Activated naive CD4-positive, alpha-beta T cell treated with anti-CD3 and anti-CD28 coated beads for 36 hours (primary cell): ENCODE data around the gene SLC35A5. TPM values are rescaled to one million over a fixed set of nuclear protein-coding genes. Genes with fewer than 3 reads are reported as not detected.

Source experiments
- CTCF ChIA-PET: fragments of 350-600 bp; sonication (Branson Sonifier 250); formaldehyde crosslinking; loops from one replicate; lab custom pipeline; 2021; ENCODE audit warnings: antibody characterized with exemption; lab: Charles Lee
- DNase-seq: peaks from one replicate; pipeline ENCODE4 v3.0.0-alpha.2; 2020
- H3K27ac Mint-ChIP-seq: one replicate; pipeline ENCODE4 v1.8.0; 2021; ENCODE audit warnings: mild to moderate bottlenecking, mixed read lengths
- H3K27me3 Mint-ChIP-seq: one replicate; pipeline ENCODE4 v1.8.0; 2021; ENCODE audit warnings: low read depth, mixed read lengths
- H3K36me3 Mint-ChIP-seq: one replicate; pipeline ENCODE4 v1.8.0; 2021; ENCODE audit warnings: low read depth, mixed read lengths
- H3K4me1 Mint-ChIP-seq: one replicate; pipeline ENCODE4 v1.8.0; 2021; ENCODE audit warnings: low read depth, mixed read lengths
- H3K4me3 Mint-ChIP-seq: one replicate; pipeline ENCODE4 v1.8.0; 2021; ENCODE audit warnings: mild to moderate bottlenecking, moderate library complexity, mixed read lengths
- H3K9me3 Mint-ChIP-seq: one replicate; pipeline ENCODE4 v1.8.0; 2021; ENCODE audit warnings: mixed read lengths
- intact Hi-C: fragments of 100-400 bp; cut with micrococcal nuclease; formaldehyde crosslinking; loops from one replicate; pipeline ENCODE4 v1.15.1; 2023
- total RNA-seq, 2 experiments: library from RNA; stranded (reverse); gene quantifications; one replicate each; pipeline ENCODE4 v1.2.3, GENCODE V29; 2021

SLC35A5 gene
- total RNA-seq, 2 experiments from 2014 or later: 15.7 to 16.0 TPM

DNA sequence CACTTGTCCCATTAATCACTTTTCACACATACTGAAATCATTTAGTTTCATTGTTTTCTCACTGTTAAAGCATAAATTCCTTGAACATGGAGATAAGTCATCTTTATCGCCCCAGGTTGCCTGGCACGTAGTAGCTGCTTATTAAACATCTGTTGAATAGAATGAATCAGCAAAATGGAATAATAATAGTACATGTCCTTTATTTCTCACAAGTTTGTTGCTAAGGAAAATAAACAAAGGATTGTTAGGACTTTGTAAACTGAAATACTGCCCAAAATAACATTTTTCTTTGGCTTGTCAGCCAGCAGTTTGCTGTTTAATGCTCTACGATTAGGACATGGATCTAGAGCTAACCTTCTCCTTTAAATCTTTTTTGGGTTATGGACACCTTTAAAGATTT is 17.9 kb downstream of the SLC35A5 start:
- H3K4me3 Mint-ChIP-seq: no peak overlapping the region
- no peak for DNase-seq
- no peaks in the 10 kb centered on the region for H3K27me3 Mint-ChIP-seq
- no peaks in the 10 kb centered on the region for H3K9me3 Mint-ChIP-seq
- H3K27ac Mint-ChIP-seq: no peak overlapping the region
- H3K36me3 Mint-ChIP-seq: peaks cover 17% of the 10 kb centered on the region
- peaks cover 6% of the 10 kb centered on the region for H3K4me1 Mint-ChIP-seq
- intact Hi-C loops: no loop called here
- CTCF ChIA-PET: interaction anchor here (1.2 to 1.3 kb wide), 2 partner anchors 11 to 22 kb away, joined by 3 read pairs; no protein-coding TSS in a partner anchor

DNA sequence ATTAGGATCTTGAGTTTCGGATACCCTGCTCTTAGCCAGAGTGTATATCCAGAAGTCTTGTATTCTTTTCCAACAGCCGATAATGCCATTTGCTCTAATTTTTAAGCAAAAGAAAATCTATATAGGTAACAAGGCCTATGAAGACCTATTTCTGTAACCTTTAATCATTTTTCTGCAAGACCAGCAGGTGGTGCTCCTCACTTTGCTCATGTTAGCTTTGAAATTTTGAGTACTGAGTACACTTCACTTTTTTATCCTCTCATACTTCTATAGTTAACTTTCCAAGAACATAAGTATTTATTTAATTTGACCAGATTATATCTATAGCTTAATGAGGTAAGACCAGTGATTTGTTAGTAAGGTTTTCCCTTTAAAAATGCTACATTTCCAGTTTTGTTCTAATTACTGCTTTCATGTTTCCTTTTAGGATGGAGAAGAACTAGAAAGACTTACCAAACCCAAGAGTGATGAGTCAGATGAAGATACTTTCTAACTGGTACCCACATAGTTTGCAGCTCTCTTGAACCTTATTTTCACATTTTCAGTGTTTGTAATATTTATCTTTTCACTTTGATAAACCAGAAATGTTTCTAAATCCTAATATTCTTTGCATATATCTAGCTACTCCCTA is 20.5 kb downstream of the SLC35A5 start:
- Mint-ChIP-seq H3K9me3 (no peaks in the 10 kb centered on the region), H3K27me3 (no peaks in the 10 kb centered on the region), H3K4me1 (peaks cover 6% of the 10 kb centered on the region), H3K36me3 (peaks cover 20% of the 10 kb centered on the region), H3K4me3 (no peak overlapping the region), H3K27ac (no peak overlapping the region)
- intact Hi-C loops: loop anchor here (1.0 to 2.0 kb wide), 6 partner anchors 52 to 706 kb away; no protein-coding TSS in a partner anchor
- DNase-seq: peak; percentile 70
- CTCF ChIA-PET: interaction anchor here (0.8 to 3.2 kb wide), 26 partner anchors 9 to 471 kb away, joined by 3 to 17 read pairs (median 5); partner anchors contain the start of genes ATG3, SLC35A5 and SLC9C1

DNA sequence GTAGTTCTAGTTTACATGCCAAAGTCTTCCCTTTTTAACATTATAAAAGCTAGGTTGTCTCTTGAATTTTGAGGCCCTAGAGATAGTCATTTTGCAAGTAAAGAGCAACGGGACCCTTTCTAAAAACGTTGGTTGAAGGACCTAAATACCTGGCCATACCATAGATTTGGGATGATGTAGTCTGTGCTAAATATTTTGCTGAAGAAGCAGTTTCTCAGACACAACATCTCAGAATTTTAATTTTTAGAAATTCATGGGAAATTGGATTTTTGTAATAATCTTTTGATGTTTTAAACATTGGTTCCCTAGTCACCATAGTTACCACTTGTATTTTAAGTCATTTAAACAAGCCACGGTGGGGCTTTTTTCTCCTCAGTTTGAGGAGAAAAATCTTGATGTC is 21.3 kb downstream of the SLC35A5 start:
- Mint-ChIP-seq H3K4me3 (no peak overlapping the region), H3K36me3 (peaks cover 25% of the 10 kb centered on the region)
- CTCF ChIA-PET: interaction anchor here (1.0 to 3.2 kb wide), 16 partner anchors 10 to 472 kb away, joined by 3 to 17 read pairs (median 7); partner anchors contain the start of genes ATG3, SLC35A5 and SLC9C1

DNA sequence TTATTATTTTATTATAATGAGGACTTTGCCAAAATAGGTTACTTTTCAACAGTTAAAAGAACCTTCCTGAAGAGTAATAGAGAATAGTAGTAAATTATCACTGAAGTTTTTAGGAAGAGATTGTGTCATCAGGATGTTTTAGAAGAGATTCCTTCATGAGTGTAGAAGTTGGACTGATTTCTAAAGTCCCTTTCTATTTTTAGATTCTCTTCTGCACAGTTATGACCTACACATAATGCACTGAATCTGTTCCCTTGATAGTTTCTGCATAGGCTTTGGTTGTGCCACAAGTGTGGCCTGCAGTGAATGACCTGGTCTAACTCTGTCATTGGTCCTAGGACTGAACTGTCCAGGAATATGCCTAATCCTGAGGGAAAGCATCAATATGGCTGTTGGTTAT is 23.9 kb downstream of the SLC35A5 start:
- peaks cover 36% of the 10 kb centered on the region for H3K36me3 Mint-ChIP-seq
- CTCF ChIA-PET: no interaction called here
- peaks cover 8% of the 10 kb centered on the region for H3K4me1 Mint-ChIP-seq
- no peak overlapping the region for H3K27ac Mint-ChIP-seq
- intact Hi-C loops: no loop called here
- no peak overlapping the region for H3K4me3 Mint-ChIP-seq
- no peaks in the 10 kb centered on the region for H3K9me3 Mint-ChIP-seq
- no peak for DNase-seq
- no peaks in the 10 kb centered on the region for H3K27me3 Mint-ChIP-seq

More for the DNA sequence above, 21.3 kb downstream of the SLC35A5 start:
- Mint-ChIP-seq H3K4me1 (peaks cover 8% of the 10 kb centered on the region), H3K9me3 (no peaks in the 10 kb centered on the region), H3K27me3 (no peaks in the 10 kb centered on the region), H3K27ac (no peak overlapping the region)
- no peak for DNase-seq
- intact Hi-C loops: loop anchor here (2.0 kb wide), 2 partner anchors 52 to 706 kb away; no protein-coding TSS in a partner anchor

DNA sequence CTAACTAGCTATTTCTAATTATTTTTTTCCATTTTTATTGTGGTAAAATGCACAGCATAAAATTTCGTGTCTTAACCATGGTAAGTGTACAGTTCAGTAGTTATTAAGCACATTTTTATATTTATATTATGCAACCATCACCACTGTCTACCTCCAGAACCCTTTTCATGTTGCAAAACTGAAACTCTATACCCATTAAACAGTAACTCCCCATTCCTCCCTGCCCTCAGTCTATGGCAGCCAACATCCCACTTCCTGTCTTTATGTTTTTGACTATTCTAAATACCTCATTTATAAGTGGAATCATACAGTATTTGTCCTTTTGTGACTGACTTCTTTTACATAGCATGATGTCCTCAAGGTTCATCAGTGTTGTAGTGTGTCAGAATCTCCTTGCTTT is 25.5 kb downstream of the SLC35A5 start:
- CTCF ChIA-PET: no interaction called here
- no peak for DNase-seq
- intact Hi-C loops: no loop called here

DNA sequence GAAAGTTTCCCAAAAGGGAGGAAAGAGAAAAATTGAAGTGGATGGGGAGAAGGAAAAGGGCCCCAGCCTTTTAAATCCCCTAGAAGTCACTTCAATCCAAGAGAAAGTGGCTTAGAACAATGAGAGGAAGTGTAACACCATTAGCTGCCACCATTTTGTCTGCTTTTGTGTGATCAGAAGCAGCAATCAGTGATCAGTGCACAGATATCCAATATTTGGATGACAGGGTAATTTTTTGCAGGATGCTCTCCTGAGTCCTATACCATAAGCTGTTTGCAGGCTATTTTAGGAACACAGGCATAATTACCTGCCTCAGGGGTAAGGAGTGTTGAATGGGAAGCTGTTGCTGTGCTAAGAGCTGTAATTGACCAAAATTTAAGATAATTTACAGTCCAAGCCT is 31.4 kb downstream of the SLC35A5 start:
- CTCF ChIA-PET: interaction anchor here (0.6 to 1.6 kb wide), 3 partner anchors 10 to 238 kb away, joined by 3 to 4 read pairs (median 3); no protein-coding TSS in a partner anchor
- H3K36me3 Mint-ChIP-seq: peaks cover 45% of the 10 kb centered on the region
- no peak overlapping the region for H3K27ac Mint-ChIP-seq

More for the DNA sequence above, 25.5 kb downstream of the SLC35A5 start:
- H3K36me3 Mint-ChIP-seq: peaks cover 46% of the 10 kb centered on the region
- H3K27me3 Mint-ChIP-seq: no peaks in the 10 kb centered on the region
- H3K9me3 Mint-ChIP-seq: no peaks in the 10 kb centered on the region
- peaks cover 5% of the 10 kb centered on the region for H3K4me1 Mint-ChIP-seq
- H3K4me3 Mint-ChIP-seq: no peak overlapping the region
- H3K27ac Mint-ChIP-seq: no peak overlapping the region

DNA sequence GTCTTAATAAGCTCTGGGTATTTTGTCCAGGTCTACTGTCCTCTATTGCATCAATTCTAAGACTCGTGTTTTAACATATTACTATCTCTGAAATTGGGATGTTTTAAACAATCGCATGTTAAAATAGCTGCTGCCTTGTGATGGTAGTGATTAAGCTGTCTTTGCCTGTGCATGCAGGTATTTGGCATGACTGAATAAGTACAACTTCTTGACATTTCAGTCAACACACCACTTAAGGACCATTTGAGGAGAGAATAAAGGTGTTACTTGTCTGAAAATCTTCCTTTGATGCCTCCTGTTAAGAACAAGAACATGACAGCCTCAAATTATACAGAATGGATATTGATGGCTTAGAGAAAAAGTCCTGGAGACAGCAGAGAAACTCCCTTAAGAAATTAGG is 33.0 kb downstream of the SLC35A5 start:
- DNase-seq: no peak
- Mint-ChIP-seq H3K27ac (no peak overlapping the region), H3K4me1 (no peaks in the 10 kb centered on the region), H3K9me3 (peaks cover 5% of the 10 kb centered on the region), H3K36me3 (peaks cover 36% of the 10 kb centered on the region), H3K27me3 (no peaks in the 10 kb centered on the region), H3K4me3 (no peak overlapping the region)
- CTCF ChIA-PET: interaction anchor here (1.5 to 2.1 kb wide), 2 partner anchors 12 to 13 kb away, joined by 3 to 9 read pairs; no protein-coding TSS in a partner anchor
- intact Hi-C loops: no loop called here

More for the DNA sequence above, 31.4 kb downstream of the SLC35A5 start:
- Mint-ChIP-seq H3K4me3 (no peak overlapping the region), H3K27me3 (no peaks in the 10 kb centered on the region), H3K4me1 (no peaks in the 10 kb centered on the region), H3K9me3 (peaks cover 5% of the 10 kb centered on the region)
- intact Hi-C loops: no loop called here
- no peak for DNase-seq

DNA sequence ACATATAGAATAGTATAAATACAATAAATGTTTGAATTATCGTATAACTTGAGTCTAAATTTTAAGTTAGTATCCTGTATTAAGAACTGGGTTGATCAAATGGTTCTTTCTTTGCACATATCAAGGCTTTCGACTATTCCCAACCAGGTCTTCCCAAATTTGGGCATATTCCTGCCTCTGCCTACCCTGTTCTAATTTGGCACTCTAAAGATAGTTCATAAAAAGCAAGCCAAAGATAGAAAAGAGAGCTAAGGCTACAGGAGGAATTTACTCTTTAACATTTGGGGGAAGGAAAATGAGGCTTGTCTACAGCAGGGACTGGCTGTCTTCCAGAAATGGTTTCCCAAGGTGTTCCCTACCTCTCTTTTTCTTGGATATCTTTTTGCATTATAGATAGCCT is 36.1 kb downstream of the SLC35A5 start:
- peaks cover 17% of the 10 kb centered on the region for H3K4me1 Mint-ChIP-seq
- H3K9me3 Mint-ChIP-seq: peaks cover 1% of the 10 kb centered on the region
- H3K4me3 Mint-ChIP-seq: no peak overlapping the region
- peaks cover 10% of the 10 kb centered on the region for H3K36me3 Mint-ChIP-seq
- no peak overlapping the region for H3K27ac Mint-ChIP-seq
- H3K27me3 Mint-ChIP-seq: no peaks in the 10 kb centered on the region
- no peak for DNase-seq
- intact Hi-C loops: no loop called here
- CTCF ChIA-PET: interaction anchor here (0.7 to 1.8 kb wide), 3 partner anchors 15 to 137 kb away, joined by 3 to 6 read pairs (median 3); no protein-coding TSS in a partner anchor

DNA sequence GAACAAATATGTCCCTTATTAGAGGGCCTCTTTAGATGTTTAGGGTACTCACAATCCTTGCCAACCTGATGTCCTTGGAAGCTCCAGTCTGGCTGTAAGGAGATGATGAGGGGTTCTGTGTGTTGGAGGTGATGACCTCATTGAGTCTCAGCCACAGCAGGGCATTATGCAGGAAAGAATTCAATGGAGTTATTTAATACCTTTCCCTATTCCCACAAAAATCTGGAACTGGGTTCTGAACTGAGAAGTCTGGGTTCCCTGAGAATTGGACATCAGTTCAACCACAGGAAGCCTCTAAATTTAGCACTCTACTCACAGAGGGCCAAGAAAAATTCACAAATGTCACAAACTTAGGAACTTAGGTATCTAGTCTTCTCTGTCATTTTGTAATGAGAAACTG is 36.9 kb downstream of the SLC35A5 start:
- Mint-ChIP-seq H3K4me3 (no peak overlapping the region), H3K9me3 (no peaks in the 10 kb centered on the region), H3K27me3 (no peaks in the 10 kb centered on the region), H3K4me1 (peaks cover 19% of the 10 kb centered on the region), H3K27ac (no peak overlapping the region), H3K36me3 (peaks cover 5% of the 10 kb centered on the region)
- intact Hi-C loops: no loop called here
- CTCF ChIA-PET: interaction anchor here (0.9 kb wide), 1 partner anchor 16 kb away, joined by 3 read pairs; no protein-coding TSS in a partner anchor
- DNase-seq: no peak

DNA sequence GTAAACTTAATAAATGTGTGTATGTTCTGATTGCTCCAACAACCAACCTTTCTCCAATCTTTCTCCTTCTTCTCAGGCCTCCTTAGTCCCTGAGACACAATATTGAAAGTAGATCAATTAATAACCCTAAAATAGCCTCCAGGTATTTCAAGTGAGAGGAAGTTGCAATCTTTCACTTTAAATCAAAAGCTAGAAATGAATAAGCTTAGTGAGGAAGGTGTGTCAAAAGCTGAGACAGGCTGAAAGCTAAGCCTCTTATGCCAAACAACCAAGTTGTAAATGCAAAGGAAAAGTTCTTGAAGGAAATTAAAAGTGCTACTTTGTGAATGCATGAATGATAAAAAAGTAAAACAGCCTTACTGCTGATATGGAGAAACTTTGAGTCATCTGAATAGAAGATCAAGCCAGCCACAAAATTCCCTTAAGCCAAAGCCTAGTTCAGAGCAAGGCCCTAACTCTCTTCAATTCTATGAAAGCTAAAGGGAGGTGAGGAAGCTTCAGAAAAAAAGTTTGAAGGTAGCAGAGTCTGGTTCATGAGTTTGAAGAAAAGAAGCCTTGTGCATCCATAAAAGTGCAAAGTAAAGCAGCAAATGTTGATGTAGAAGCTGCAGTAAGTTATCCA is 40.5 kb downstream of the SLC35A5 start:
- intact Hi-C loops: loop anchor here (1.0 to 2.0 kb wide), 2 partner anchors 40 to 74 kb away; partner anchors contain the start of gene SLC35A5
- Mint-ChIP-seq H3K4me3 (no peak overlapping the region), H3K9me3 (no peaks in the 10 kb centered on the region), H3K27ac (no peak overlapping the region), H3K4me1 (peaks cover 19% of the 10 kb centered on the region), H3K36me3 (peaks cover 1% of the 10 kb centered on the region), H3K27me3 (peaks cover 11% of the 10 kb centered on the region)
- CTCF ChIA-PET: interaction anchor here (0.8 to 1.8 kb wide), 8 partner anchors 9 to 464 kb away, joined by 3 to 11 read pairs (median 3); no protein-coding TSS in a partner anchor
- no peak for DNase-seq

DNA sequence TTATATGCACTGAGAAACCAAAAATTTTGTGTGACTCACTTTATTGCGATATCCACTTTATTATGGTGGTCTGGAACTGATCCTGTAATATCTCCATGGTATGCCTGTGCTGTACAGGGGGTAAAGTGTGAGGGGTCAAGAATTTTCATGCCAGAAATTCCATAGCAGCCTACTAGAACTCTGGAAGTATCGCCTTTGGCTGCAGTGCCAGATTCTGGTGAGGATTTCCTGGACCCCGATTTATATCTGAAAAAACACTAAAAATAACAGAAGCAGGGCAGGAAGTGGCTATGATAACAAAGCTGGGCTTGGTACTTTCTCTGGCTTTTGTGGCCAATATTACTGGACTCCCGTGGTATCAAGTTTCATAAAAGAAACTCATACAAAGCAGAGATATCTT is 42.7 kb downstream of the SLC35A5 start:
- CTCF ChIA-PET: no interaction called here
- intact Hi-C loops: no loop called here
- peaks cover 19% of the 10 kb centered on the region for H3K4me1 Mint-ChIP-seq
- H3K27ac Mint-ChIP-seq: no peak overlapping the region
- peaks cover 11% of the 10 kb centered on the region for H3K27me3 Mint-ChIP-seq
- no peak for DNase-seq
- H3K4me3 Mint-ChIP-seq: no peak overlapping the region
- no peaks in the 10 kb centered on the region for H3K9me3 Mint-ChIP-seq
- no peaks in the 10 kb centered on the region for H3K36me3 Mint-ChIP-seq

DNA sequence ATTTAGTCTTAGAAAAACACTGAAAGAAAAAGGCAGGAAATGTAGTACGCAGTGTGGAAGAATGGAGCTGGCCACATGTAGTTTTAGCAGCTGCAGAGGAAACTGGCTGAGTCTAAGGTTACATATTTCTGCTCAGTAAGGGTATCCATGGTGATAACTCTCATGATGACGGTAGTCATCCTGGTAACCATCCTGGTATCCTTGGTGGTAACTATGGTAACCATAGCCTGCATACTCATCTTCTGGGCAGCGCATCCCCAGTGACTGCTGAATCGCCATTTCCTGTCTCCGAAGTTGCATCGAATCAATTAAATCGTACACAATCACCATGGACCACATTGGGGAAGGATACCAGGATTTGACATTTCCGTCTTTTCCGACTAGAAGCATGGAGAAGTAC is 43.4 kb downstream of the SLC35A5 start:
- CTCF ChIA-PET: no interaction called here
- no peaks in the 10 kb centered on the region for H3K36me3 Mint-ChIP-seq
- intact Hi-C loops: no loop called here
- H3K9me3 Mint-ChIP-seq: no peaks in the 10 kb centered on the region
- peaks cover 15% of the 10 kb centered on the region for H3K27me3 Mint-ChIP-seq
- no peak overlapping the region for H3K4me3 Mint-ChIP-seq
- no peak overlapping the region for H3K27ac Mint-ChIP-seq
- H3K4me1 Mint-ChIP-seq: peaks cover 19% of the 10 kb centered on the region
- no peak for DNase-seq
